ENCODE data around the gene RETREG3. TPM values are rescaled to one million over a fixed set of nuclear protein-coding genes. Genes with fewer than 3 reads are reported as not detected.
A peak's percentile ranks its signal among the peaks of the same experiment; 100 is the strongest.

Gene RETREG3
- total and polyA plus RNA-seq, 2 of the 4 experiments (the other 2 are of a cell fraction): 18.1 to 44.1 TPM

- DNase-seq: no peak
- H3K27ac ChIP-seq (ENCODE audit: insufficient read depth, low read length): no peak overlapping the region
- no TSS peak for BruUV-seq (replicated peaks)
- peaks cover 34% of the 10 kb centered on the region for H3K36me3 ChIP-seq (ENCODE audit: control insufficient read depth, insufficient read depth, low read length)
- no peak overlapping the region for H3K14ac ChIP-seq (replicated peaks; ENCODE audit: low read depth, low read length)
- no peak overlapping the region for H3K18ac ChIP-seq (ENCODE audit: low read depth, low read length)
- intact Hi-C loops (cut with micrococcal nuclease) (no loop called here), dilution Hi-C loops (cut with HindIII; ENCODE audit: low sequenced_read_pairs, unreplicated experiment) (no loop called here), in situ Hi-C loops (cut with MboI; ENCODE audit: low sequenced_read_pairs) (no loop called here)
- 0 out of 2 replicates have a peak overlapping the region, but pooled peaks have one; percentile 6 for H3K56ac ChIP-seq (ENCODE audit: extremely low read depth, insufficient read depth, low read length)
- no peak overlapping the region for H3K4me3 ChIP-seq (ENCODE audit: insufficient read depth, low read depth, low read length)
- TF ChIP-seq MAFK (IDR thresholded peaks at IDR 0.05; ENCODE audit: low read depth, low read length): no peak
- TF ChIP-seq POLR2A (IDR thresholded peaks at IDR 0.05; ENCODE audit: low read depth, low read length): no peak
- TF ChIP-seq CTCF (conservative IDR thresholded peaks at IDR 0.05; ENCODE audit: low read depth, low read length): no peak
- TF ChIP-seq RCOR1 (IDR thresholded peaks at IDR 0.05; ENCODE audit: insufficient replicate concordance, low read length): no peak
- TF ChIP-seq CHD1 (IDR thresholded peaks at IDR 0.05; ENCODE audit: low read depth, low read length): no peak
- TF ChIP-seq RFX5 (IDR thresholded peaks at IDR 0.05; ENCODE audit: low read depth, low read length): no peak
- TF ChIP-seq USF2 (IDR thresholded peaks at IDR 0.05; ENCODE audit: low read depth, low read length): no peak
- no peak for TF ChIP-seq SMC3 (IDR thresholded peaks at IDR 0.05; ENCODE audit: low read depth, low read length)
- TF ChIP-seq CEBPB (IDR thresholded peaks at IDR 0.05; ENCODE audit: low read depth, low read length): no peak
- no peak for TF ChIP-seq MAZ (IDR thresholded peaks at IDR 0.05; ENCODE audit: borderline replicate concordance, low read depth, low read length)
- no peak for TF ChIP-seq ELK1 (IDR thresholded peaks at IDR 0.05; ENCODE audit: borderline replicate concordance, low read depth, low read length)
- no peak for TF ChIP-seq NFE2L2 (IDR thresholded peaks at IDR 0.05; ENCODE audit: low read depth, low read length)
- no peak for TF ChIP-seq FOS (IDR thresholded peaks at IDR 0.05; ENCODE audit: low read depth, low read length)
- no peak for TF ChIP-seq MXI1 (IDR thresholded peaks at IDR 0.05; ENCODE audit: borderline replicate concordance, low read depth, low read length)
- TF ChIP-seq BHLHE40 (IDR thresholded peaks at IDR 0.05; ENCODE audit: low read depth, low read length): no peak
- no peak for TF ChIP-seq RAD21 (IDR thresholded peaks at IDR 0.05; ENCODE audit: low read length)
- no peak overlapping the region for H4K91ac ChIP-seq (ENCODE audit: insufficient read depth, low read depth, low read length)
- H4K20me1 ChIP-seq (ENCODE audit: insufficient read depth, low read length): peaks cover 18% of the 10 kb centered on the region; the same call in 1 of the 2 replicates
- no peak overlapping the region for H4K8ac ChIP-seq (ENCODE audit: low read depth in 2 of 2, low read length in 2 of 2)
- H3K79me1 ChIP-seq (ENCODE audit: low read depth in 1 of 2, low read length in 2 of 2): peaks cover 13 to 39% of the 10 kb centered on the region in 2 experiments
- no peak overlapping the region for H3K9ac ChIP-seq (ENCODE audit: low read depth, low read length)
- H3K23ac ChIP-seq (ENCODE audit: low read depth, low read length): no peak overlapping the region
- peaks cover 4% of the 10 kb centered on the region; the same call in 1 of the 2 replicates for H3K9me1 ChIP-seq (ENCODE audit: insufficient read depth, low read length)
- H2BK15ac ChIP-seq (ENCODE audit: low read depth, low read length): no peak overlapping the region
- H2BK5ac ChIP-seq (ENCODE audit: low read depth, low read length, poor library complexity, severe bottlenecking): no peak overlapping the region
- H4K5ac ChIP-seq (ENCODE audit: low read depth, low read length): no peak overlapping the region
- no peak overlapping the region for H2AFZ ChIP-seq (replicated peaks; ENCODE audit: low read length, poor library complexity)
- no CpG with 5 or more reads among the region's 4 CpGs for WGBS, 2 experiments (ENCODE audit: extremely low coverage in 2 of 2, insufficient read length in 1 of 2)
- no peaks in the 10 kb centered on the region for H3K27me3 ChIP-seq (ENCODE audit: control insufficient read depth, insufficient read depth, low read length)
- ChIA-PET CTCF (interaction anchor here (0.6 kb wide), 1 partner anchor 37 kb away, joined by 3 read pairs; no protein-coding TSS in a partner anchor), POLR2A (ENCODE audit: unreplicated experiment) (no interaction called here)
- H3K4ac ChIP-seq (ENCODE audit: low read depth, low read length): no peak overlapping the region
- peaks cover 3% of the 10 kb centered on the region for H3K4me1 ChIP-seq (ENCODE audit: control insufficient read depth, insufficient read depth, low read length)
- H3K4me2 ChIP-seq (ENCODE audit: low read depth, low read length): no peak overlapping the region
- H2AK5ac ChIP-seq (ENCODE audit: low read depth, low read length): no peak overlapping the region
- H2BK20ac ChIP-seq (ENCODE audit: low read depth, low read length): no peak overlapping the region
- H2BK120ac ChIP-seq (ENCODE audit: low read depth, low read length): no peak overlapping the region
- peak overlapping the region; percentile 50 for H2AK9ac ChIP-seq (replicated peaks; ENCODE audit: low read depth, low read length, poor library complexity)
- no peaks in the 10 kb centered on the region for H3K9me3 ChIP-seq (ENCODE audit: control insufficient read depth, insufficient read depth, low read length)
- no peak for ATAC-seq (ENCODE audit: low read depth)
Measured at GRCh38 chr17:42612013-42612412, 2.8 kb upstream of the RETREG3 start.

Data from IMR-90 (cell line).